OCI-LY7 (cell line): ENCODE measurements around the gene XAF1. TPM values are rescaled to one million over a fixed set of nuclear protein-coding genes. Genes with fewer than 3 reads are reported as not detected.

Source experiments
- BruUV-seq: library from RNA; stranded (reverse); fragments of 400-500 nt; replicated peaks from 2 replicates; lab custom pipeline; 2021; lab: Mats Ljungman, UMichigan
- CTCF ChIA-PET: fragments of 300-600 bp; sonication (Branson Sonifier 250); formaldehyde crosslinking; loops from one replicate; lab custom pipeline; 2022; ENCODE audit warnings: antibody characterized with exemption; ENCODE audit not compliant: unreplicated experiment; lab: Charles Lee
- POLR2A ChIA-PET: fragments of 300-600 bp; sonication (Branson Sonifier 250); formaldehyde crosslinking; loops from one replicate; lab custom pipeline; 2022; ENCODE audit warnings: antibody characterized with exemption; lab: Charles Lee
- DNase-seq: peaks from one replicate; pipeline ENCODE4 v3.0.0-alpha.2; 2015; ENCODE audit warnings: low spot score
- H2AFZ ChIP-seq: fragments of 200-600 bp; sonication (generic), shearing (Covaris generic); 2 replicates; pipeline ENCODE4 v1.6.1; 2014; ENCODE audit warnings: mild to moderate bottlenecking, antibody characterized with exemption, low read length, moderate library complexity
- H3K27ac ChIP-seq: fragments of 200-600 bp; sonication (generic); 2 replicates; pipeline ENCODE4 v1.5.1; 2014; ENCODE audit warnings: mixed run types, low read depth, mild to moderate bottlenecking, moderate library complexity, low read length, inconsistent platforms; ENCODE audit not compliant: poor library complexity, severe bottlenecking
- H3K36me3 ChIP-seq: fragments of 200-600 bp; sonication (generic); 2 replicates; pipeline ENCODE4 v1.6.1; 2014; ENCODE audit warnings: mild to moderate bottlenecking, antibody characterized with exemption, low read length, moderate library complexity, mixed read lengths; ENCODE audit not compliant: insufficient read depth
- H3K4me1 ChIP-seq: fragments of 200-600 bp; sonication (generic); 2 replicates; pipeline ENCODE4 v1.5.1; 2014; ENCODE audit warnings: mild to moderate bottlenecking, low read length; ENCODE audit not compliant: insufficient read depth, poor library complexity, severe bottlenecking
- H3K4me2 ChIP-seq: fragments of 200-600 bp; sonication (generic); 2 replicates; pipeline ENCODE4 v1.6.1; 2014; ENCODE audit warnings: mild to moderate bottlenecking, low read length
- H3K4me3 ChIP-seq: fragments of 200-600 bp; sonication (generic); 2 replicates; pipeline ENCODE4 v1.5.1; 2014; ENCODE audit warnings: mild to moderate bottlenecking, low read depth, low read length; ENCODE audit not compliant: poor library complexity, severe bottlenecking
- H3K79me2 ChIP-seq: fragments of 200-600 bp; sonication (generic); 2 replicates; pipeline ENCODE4 v1.6.1; 2016; ENCODE audit warnings: low read depth, mild to moderate bottlenecking, low read length, moderate library complexity, mixed read lengths; ENCODE audit not compliant: insufficient read depth
- H3K9me2 ChIP-seq: fragments of 200-600 bp; sonication (generic); 2 replicates; pipeline ENCODE4 v1.6.1; 2016; ENCODE audit warnings: mild to moderate bottlenecking, low read length, mixed read lengths; ENCODE audit not compliant: insufficient read depth
- H3K9me3 ChIP-seq: fragments of 200-600 bp; sonication (generic); 2 replicates; pipeline ENCODE4 v1.6.1; 2014; ENCODE audit warnings: mild to moderate bottlenecking, mixed run types, low read length, mixed read lengths
- H4K20me1 ChIP-seq: fragments of 200-600 bp; sonication (generic); 2 replicates; pipeline ENCODE4 v1.6.1; 2014; ENCODE audit warnings: mild to moderate bottlenecking, antibody characterized with exemption, low read length, moderate library complexity, mixed read lengths; ENCODE audit not compliant: insufficient read depth
- CTCF ChIP-seq: fragments of 200-600 bp; sonication (generic); conservative IDR thresholded peaks from 2 replicates; pipeline ENCODE4 v1.5.1; 2014; ENCODE audit warnings: mild to moderate bottlenecking, antibody characterized with exemption, low read length, moderate library complexity, mixed read lengths
- EZH2phosphoT487 ChIP-seq: fragments of 200-600 bp; sonication (generic); IDR thresholded peaks from 2 replicates; pipeline ENCODE4 v1.6.1; 2018; ENCODE audit warnings: low read depth, borderline replicate concordance, mild to moderate bottlenecking, mixed run types, antibody characterized with exemption, low read length, moderate library complexity, mixed read lengths
- intact Hi-C: fragments of 100-400 bp; cut with micrococcal nuclease; formaldehyde crosslinking; loops from one replicate; pipeline ENCODE4 v1.10.0; 2022; ENCODE audit not compliant: unreplicated experiment
- total RNA-seq, 2 experiments: library from RNA; depleted of rRNA in 1 of 2; stranded (reverse); fragments of >200 nt in 1 of 2; shearing (Covaris generic) in 1 of 2; gene quantifications; 2 replicates each; pipeline ENCODE4 v1.2.3, GENCODE V29; 2014 to 2022

XAF1 gene
- total RNA-seq, 2 experiments from 2014 or later, result 0.38 to 0.46 TPM

- TF ChIP-seq EZH2phosphoT487, result no peak
- no peak for TF ChIP-seq CTCF
- ChIA-PET CTCF (no interaction called here), POLR2A (no interaction called here)
- no peak overlapping the region for H3K4me3 ChIP-seq
- no peak overlapping the region for H2AFZ ChIP-seq
- intact Hi-C loops, result no loop called here
- H3K9me2 ChIP-seq, result no peaks in the 10 kb centered on the region
- no peak for DNase-seq
- H3K9me3 ChIP-seq, result no peaks in the 10 kb centered on the region
- no TSS peak for BruUV-seq
- no peaks in the 10 kb centered on the region for H3K79me2 ChIP-seq
- no peaks in the 10 kb centered on the region for H3K36me3 ChIP-seq
- no peak overlapping the region for H3K27ac ChIP-seq
- H3K4me1 ChIP-seq, result no peaks in the 10 kb centered on the region
- H4K20me1 ChIP-seq, result no peaks in the 10 kb centered on the region
- H3K4me2 ChIP-seq, result no peak overlapping the region
Observed at GRCh38 chr17:6780001-6780400, 24.2 kb downstream of the XAF1 start.

- Histone ChIP-seq H3K27ac (no peak overlapping the region), H3K79me2 (no peaks in the 10 kb centered on the region), H4K20me1 (no peaks in the 10 kb centered on the region), H2AFZ (no peak overlapping the region), H3K4me3 (no peak overlapping the region), H3K9me3 (no peaks in the 10 kb centered on the region), H3K4me2 (no peak overlapping the region), H3K4me1 (no peaks in the 10 kb centered on the region), H3K36me3 (no peaks in the 10 kb centered on the region), H3K9me2 (no peaks in the 10 kb centered on the region)
- intact Hi-C loops, result no loop called here
- ChIA-PET POLR2A (no interaction called here), CTCF (no interaction called here)
- no TSS peak for BruUV-seq
- no peak for DNase-seq
- TF ChIP-seq EZH2phosphoT487 (no peak), CTCF (no peak)
Observed at GRCh38 chr17:6780886-6781285, 25.0 kb downstream of the XAF1 start.

GRCh38 chr17:6782244-6782643 lies 26.4 kb downstream of the XAF1 start:
- BruUV-seq, result no TSS peak
- no peaks in the 10 kb centered on the region for H3K36me3 ChIP-seq
- H4K20me1 ChIP-seq, result no peaks in the 10 kb centered on the region
- ChIA-PET CTCF (no interaction called here), POLR2A (no interaction called here)
- H3K4me1 ChIP-seq, result no peaks in the 10 kb centered on the region
- H3K4me2 ChIP-seq, result no peak overlapping the region
- H2AFZ ChIP-seq, result no peak overlapping the region
- intact Hi-C loops, result no loop called here
- no peaks in the 10 kb centered on the region for H3K9me2 ChIP-seq
- H3K4me3 ChIP-seq, result no peak overlapping the region
- no peak for DNase-seq
- H3K27ac ChIP-seq, result no peak overlapping the region
- TF ChIP-seq EZH2phosphoT487 (no peak), CTCF (no peak)
- H3K79me2 ChIP-seq, result no peaks in the 10 kb centered on the region
- no peaks in the 10 kb centered on the region for H3K9me3 ChIP-seq
